ENCODE data around the gene CUL7. TPM values are rescaled to one million over a fixed set of nuclear protein-coding genes. Genes with fewer than 3 reads are reported as not detected.
A peak's percentile ranks its signal among the peaks of the same experiment; 100 is the strongest.
"Not testable (repeated sequence)": the region's sequence is repeated elsewhere in the genome, so short reads cannot be mapped to it uniquely, and the experiment has no call there.

CUL7 gene
- total RNA-seq: 20.3 TPM

DNA sequence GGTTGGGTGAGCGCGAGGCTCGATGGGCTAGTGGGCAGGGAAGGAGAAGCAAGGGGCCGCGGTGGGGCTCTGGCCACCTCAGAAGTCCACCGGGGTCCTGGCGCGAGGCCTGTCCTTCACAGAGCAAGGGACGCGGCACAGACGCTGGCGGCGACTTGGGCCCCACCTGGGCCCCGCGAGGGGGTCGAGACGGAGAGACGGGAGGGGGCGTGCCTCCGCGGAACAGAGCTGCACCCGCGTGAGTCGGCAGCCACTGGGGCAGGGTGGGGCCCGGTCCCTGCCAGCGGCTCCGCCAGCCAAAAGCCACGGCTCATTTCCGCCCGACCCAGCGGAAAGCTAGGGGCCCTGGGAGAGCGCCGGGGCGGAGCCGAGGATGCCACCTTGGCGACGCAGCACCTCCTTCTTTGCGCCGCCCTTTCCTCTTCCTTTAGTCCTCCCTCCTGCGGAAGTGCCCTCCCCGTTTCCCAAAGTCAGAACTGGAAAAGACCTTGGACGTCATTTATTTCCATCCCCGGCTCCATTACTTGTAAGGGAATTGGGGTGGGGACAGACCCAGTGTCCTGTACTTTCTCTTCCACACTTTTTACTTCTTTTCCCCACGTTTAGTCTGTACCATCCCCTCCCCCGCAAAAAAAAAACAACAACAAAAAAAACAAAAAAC, at the start of gene CUL7:
Gene CUL7, minus strand, starts transcription at position 307 of the 661 bp plus-strand sequence. CDS start 1,063 bp downstream, outside the sequence.
- peak; percentile 97 for DNase-seq

DNA sequence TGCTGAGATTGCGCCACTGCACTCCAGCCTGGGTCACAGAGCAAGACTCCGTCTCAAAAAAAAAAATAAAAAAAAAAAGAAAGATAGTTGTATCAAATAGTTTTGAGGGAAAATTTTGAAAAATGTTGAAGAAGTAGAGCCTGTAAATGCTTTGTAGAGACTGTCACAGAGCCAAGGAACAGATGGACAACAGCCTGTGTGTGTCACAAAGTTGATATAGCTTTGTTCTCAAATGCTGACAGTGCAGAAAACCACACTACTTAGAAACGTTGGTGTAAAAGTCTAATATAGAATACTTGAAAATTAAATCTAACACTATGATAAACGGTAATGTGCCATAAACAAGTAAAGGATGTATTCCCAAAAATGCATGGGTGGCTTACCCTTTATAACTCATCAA, 47.8 kb upstream of the CUL7 start:
- DNase-seq: no peak

DNA sequence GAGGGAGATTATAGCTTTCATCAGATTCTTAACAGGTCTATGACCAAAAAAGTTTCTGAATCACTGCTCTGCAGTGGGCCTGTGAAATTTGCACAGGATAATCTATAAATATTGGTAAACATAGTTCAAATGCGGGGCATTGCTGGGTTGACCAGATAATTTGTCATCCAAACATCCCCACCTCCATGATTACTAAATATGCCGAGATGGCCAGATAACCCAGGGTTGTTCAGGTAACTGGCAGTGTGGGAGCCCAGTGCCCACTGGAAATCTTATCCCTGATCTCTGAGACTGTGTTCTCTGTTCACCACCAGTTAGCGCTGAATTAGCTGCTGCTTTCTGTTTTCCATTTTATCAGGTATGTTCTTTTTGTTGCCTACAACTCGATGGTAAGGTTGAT, 43.9 kb upstream of the CUL7 start:
- no peak for DNase-seq

DNA sequence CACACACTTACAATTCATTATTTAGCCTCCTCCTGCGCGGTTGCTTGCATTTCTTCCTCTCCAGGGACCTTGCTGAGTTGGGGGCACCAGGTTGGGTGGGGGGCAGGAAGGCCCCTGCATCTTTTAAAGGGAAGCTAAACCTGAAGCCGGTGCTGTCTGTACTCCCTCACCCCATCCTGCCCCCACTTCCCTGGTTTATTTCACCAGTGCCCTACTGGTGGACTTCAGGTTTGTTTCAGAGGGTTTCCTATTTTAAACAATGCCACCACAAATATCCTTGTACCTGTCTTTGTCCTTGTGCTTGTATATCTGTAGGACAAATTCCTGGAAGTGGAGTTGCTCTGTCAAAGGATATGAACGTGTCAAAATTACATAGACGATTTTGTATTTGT, 43.4 kb upstream of the CUL7 start:
- DNase-seq: no peak

DNA sequence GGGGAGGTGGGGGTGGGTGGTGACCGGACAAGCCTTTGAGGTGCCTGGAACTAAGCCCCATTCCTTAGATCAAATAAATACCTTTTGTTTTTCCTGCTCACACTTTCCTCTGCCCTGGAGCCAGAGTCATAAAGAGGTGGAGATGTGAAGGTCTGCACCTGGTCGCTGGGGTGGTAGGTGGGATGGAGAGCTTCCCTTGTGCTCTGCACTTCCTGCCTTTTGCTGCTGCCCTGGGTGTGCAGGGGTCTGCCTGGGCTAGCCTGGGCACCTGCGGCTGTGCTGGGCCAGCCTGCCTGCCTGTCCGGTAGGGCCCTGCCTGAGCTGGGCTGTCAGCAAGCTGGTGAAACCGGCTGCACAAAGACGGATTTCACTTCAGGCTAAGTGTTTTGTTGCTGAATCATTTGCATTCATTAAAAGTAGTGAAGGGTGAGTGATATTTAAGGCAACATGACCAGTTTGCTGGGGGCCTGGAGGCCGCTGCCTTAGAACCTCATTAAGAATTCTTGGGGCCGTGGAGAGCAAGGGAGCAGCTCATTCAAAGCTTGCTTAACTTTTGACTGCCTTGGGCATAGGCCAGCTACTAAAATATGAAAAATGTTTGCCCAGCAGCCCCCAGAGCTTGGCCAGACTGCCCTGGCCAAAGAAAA, 42.9 kb upstream of the CUL7 start:
- DNase-seq: no peak

DNA sequence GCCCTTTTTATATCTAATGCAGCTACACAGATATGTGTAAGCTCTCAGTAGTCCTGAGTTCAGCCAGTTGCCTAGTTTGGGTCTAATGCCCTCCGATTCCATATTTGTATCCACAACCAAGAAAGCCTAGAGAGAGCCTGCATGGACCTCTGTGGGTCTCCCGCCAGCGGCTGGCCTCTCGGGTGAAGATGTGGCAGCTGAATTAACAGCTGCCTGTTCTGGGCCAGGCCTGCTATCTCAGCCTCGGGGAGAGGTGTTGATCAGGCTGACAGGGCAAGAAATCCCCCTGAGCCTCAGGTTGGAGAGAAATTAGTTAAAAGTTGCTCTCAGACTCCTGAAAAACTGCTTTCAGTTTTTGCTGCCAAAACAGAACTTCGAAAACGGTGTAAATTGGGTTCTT, 42.3 kb upstream of the CUL7 start:
- DNase-seq: no peak

DNA sequence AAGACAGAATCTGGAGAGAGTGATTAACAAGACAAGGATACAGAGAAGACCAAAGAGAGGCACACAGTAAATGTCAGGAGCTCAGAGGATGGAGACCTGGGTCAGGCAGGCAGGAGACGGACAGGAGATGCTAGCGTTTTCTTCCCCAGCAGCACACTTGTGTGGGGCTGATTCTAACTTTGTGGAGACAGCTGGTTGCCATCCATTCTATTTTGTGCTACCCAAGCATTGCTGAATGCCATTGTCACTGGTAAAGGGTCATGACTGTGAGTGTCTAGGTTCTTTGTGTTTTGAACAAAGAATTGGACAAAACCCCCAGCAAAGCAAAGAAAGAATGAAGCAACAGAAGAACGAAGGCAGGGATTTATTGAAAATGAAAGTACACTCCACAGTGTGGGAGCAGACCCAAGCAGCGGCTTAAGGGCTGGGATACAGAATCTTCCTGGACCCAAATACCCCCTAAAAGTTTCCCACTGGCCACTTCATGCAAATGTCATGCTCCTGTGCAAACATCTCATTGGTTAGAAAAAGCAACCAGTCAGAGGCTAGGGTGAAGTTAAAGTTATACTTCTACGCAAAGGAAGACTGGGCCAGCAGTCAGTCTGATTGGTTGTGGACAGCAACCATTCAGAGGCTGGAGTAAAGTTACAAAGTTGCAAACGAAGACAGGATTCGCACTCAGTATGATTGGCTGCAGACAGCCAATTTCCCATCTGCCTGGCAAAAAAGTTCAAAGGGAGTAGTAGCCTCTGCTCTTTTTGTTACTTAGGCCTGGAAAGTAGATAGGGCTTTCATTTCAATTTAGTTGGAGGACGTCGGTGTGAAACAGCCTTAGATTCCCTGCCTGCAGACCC, 40.0 kb upstream of the CUL7 start:
- DNase-seq: peak; percentile 55

DNA sequence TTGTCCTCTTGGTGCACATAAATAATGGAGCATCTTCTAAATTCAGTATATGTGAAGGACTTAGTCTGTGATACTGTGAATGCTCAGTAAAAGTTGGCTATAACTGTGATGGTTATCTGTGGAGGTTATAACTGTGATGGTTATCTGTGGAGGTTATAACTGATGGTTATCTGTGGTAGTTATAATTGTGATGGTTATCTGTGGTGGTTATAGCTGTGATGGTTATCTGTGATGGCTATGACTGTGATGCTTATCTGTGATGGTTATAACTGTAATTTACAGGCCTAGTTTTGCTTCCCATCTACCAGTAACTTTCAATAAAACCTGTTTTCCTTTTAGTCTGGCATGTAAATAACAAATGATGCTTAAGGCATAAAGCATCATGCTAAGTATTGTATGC, 39.0 kb upstream of the CUL7 start:
- DNase-seq: no peak

DNA sequence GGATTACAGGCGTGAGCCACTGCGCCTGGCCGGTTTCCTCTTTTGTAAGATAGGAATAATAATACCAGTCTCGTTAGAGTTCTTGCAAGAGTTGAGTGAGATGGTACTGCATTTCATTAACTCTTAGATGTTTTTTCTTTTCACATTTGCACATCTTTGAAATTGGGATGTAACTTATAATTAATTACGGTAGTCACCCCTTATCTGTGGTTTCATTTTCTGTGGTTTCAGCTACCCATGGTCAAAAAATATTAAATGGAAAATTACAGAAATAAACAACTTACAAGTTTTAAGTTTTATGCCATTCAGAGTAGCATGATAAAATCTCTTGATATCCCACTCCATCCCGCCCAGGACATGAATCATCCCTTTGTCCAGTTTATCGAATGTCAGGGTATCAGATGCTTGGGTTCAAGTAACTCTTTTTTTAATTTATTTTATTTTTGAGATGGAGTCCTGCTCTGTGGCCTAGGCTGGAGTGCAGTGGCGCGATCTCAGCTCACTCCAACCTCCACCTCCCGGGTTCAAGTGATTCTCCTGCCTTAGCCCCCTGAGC, 37.9 kb upstream of the CUL7 start:
- DNase-seq: no peak

DNA sequence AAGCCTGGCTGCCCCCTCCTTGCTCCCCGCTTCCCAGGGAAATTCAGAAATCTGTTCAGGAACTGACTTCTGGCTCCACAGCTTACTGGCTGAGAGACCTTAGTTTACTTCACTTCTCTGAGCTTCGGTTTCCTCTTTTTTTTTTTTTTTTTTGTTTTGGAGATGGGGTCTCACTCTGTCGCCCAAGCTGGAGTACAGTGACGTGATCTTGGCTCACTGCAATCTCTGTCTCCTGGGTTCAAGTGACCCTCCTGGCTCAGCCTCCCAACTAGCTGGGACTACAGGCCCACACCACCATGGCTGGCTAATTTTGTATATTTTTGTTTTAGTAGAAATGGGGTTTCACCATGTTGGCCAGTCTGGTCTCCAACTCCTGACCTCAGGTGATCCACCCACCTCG, 37.4 kb upstream of the CUL7 start:
- DNase-seq: no peak

DNA sequence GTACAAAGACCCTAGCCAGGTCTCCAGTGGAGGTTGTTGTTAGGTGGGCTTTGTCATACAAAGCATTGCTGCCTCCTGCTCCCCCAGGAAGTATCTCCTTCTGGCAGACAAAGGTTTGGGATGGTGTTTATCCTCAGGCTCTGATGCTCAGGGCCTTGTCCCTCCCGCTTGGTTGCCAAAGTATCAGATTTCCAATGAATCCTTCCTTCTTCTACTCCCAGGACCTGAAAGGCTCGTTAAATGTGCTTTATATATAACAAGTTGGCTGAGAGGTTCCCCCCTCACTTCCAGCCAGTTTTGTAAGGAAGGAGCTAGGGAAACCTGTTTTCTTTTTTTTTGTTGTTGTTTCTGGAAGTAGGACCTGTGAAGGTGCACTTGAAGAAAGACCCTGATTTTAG, 36.9 kb upstream of the CUL7 start:
- peak; percentile 27 for DNase-seq

DNA sequence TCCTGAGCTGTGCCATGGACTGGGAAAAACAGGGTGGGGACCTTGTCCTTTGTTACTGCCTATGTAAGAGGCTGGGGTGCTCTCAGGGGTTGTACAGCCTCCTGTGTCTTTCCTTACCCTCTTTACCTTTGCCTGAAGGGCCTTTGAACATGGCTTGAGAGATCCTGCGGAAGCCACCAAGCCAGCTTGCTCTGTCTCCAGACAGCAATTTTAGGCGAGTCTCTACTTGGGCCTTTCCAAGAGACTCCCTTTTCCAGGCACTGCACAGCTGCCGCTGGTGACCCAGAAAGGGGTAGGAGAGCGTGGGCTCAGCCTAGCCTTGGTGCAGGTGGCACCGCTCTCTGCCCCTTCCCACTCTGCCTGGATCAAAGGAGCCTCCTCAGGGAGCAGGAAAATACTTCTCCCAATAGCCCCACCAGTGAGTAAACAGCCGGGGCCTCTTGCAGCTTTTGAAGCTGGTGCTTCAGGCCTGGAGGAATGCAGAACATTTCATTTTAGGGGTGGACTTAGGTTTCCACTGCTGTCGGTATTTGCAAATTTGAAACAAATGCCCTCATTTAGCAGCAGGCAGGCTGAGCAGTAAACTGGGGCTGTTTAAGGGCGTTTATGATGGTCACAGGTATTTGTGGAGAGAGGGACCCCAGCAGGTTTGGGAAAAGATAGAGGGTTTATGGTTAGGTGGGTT, 36.4 kb upstream of the CUL7 start:
- no peak for DNase-seq

DNA sequence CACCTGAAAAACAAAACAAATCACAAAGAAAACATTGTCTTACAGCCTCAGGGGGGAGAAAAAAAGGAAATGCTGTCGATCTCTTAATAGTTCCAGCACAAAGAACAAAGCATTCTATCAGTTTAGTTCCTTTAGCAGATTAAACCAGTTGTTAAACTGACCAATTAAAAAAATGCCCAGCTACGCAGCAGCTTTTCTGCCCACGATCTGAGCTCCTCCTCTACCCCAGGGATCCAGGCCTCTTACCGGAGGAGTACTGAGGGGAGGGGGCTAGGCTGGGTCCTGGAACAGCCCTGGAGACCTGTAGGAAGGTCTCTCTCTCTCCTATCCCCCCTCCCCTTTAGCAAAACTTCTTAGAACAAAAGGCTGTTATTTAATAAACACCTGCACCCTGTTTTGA, 35.8 kb upstream of the CUL7 start:
- DNase-seq: no peak

DNA sequence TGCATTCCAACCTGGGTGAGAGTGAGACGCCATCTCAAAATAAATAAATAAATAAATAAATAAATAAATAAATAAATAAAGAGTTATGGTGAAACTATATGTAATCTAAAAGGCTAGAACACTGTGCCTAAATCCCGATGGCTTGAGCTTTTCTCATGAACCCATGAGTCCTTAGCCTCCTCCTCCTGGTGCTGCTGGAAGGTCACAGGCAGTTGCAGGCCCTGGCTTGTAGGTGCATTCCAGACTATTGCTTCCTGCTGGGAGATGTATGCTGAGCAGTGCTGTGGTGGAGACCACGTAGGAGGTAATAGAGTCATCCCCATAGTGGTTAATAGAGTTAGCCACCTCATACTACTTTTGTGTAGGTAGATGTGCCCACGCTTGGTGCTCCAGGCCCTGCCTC, 35.0 kb upstream of the CUL7 start:
- DNase-seq: no peak

DNA sequence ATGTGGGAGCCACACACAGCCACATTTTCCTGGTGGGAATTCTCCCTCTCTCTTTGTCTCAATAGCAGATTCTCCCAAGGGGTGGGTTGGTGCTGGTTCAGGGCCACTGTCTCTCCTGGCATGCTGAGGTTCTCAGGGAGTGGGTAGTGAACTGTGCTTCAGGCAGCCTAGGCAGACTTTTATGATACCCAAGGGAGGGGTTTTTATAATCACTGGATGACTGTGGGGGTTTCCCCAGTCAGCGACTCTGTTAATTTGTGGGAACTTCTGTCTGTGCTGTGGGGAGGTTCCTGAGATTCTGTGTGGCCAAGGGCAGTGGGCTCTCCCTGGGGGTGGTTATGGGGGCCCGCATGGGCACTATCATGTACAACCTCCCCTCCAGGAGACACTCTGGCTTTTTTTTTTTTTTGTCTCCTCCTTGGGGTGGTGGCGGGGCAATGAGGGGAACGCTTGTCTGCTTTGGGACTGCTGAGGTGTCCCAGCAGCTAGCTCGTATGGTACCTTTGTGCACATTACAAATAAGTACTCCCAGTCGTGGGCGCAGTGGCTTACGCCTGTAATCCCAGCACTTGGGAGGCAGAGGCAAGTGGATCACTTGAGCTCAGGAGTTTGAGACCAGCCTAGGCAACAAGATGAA, 32.5 kb upstream of the CUL7 start:
- DNase-seq: no peak

DNA sequence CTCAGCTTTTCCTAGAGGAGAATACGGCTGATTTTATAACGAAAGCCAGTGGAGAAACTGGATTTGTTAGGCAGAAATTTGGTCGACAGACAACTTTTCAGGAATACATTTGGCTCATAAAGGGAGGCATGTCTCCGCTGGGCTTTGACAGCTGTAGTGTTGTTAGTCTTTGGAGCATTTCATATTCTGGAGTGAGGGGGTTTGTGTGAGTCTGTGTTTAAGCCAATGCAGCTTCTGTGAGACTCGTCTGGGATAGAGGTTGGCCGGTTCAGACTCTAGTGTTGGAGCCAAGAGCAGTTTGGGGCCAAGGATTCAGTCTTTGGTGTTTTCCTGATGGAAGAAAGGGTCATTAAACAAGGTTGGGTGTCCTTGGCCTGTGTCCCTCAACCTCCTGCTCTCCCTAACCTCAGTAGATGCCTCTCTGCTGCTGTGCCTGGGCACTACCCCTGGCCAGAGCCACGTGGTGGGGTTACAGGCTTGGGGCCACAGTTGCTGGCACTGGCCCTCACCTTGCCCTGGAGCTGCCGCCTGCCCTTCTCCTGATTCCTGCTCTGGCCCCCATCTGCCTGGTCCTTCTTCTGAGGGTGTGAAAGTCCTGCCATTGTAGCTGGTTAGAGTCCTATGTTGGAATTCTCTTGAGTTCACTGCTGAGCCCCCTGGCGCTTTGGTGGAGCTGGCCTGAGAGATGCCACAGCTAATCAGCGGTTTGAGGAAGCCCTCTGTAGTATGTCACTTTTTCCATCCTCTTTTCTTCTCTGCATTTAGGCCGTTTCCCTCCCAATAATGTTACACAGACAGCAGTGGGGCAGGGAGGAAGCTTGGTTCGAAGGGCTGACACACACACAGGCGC, 29.4 kb upstream of the CUL7 start:
- peak; percentile 54 for DNase-seq

DNA sequence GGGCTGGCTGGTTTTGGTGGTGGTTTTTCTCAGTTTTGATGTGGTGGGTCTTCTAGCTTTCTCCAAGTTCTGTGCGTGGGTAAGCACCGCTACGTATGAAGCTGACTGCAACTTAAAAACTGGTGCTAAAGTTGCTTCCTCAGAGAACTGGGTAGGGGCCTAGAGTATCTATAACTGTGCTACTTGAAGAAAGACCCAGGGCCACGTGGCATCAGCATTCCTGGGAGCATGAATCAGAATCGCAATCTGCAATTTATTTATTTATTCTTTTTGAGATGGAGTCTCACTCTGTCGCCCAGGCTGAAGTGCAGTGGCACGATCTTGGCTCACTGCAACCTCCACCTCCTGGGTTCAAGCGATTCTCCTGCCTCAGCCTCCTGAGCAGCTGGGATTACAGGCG, 28.3 kb upstream of the CUL7 start:
- not testable (repeated sequence) for DNase-seq

DNA sequence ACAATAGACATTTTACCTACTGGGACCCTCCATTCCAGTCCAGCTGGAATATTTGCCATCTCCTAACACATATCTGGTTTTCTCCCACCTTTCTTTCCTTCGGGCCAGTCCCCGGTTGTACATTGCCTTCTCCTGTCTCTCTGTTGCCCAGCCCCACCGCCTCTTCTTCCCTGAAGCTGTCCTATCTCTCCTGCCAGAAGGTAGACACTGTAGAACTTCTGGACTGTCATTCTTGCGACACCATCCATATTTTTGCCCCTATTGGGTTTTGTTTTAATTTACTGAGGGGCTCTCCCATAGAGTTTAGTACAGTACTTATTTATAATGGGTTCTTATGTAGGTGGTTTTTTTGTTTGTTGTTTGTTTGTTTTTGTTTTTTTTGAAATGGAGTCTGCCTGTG, 27.4 kb upstream of the CUL7 start:
- DNase-seq: no peak

DNA sequence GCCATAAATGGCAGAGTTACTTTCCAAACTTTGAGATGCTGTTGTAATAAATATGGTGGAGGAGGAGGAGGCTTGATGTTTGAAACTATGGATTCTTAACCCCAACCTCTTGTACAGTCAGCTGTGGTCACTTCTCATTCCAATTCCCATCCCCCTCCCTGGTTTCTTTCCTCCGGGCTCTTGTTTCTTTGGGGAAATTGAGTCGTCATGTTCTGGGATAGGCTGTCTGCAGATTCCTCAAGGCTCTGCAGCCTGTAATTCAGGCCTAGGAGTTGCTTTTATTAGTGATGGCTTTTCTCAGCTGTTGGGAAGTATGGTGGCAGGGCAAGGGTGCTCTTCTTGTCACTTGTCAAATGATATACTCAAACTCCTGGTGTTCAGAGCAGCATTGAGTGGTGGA, 25.0 kb upstream of the CUL7 start:
- DNase-seq: no peak

DNA sequence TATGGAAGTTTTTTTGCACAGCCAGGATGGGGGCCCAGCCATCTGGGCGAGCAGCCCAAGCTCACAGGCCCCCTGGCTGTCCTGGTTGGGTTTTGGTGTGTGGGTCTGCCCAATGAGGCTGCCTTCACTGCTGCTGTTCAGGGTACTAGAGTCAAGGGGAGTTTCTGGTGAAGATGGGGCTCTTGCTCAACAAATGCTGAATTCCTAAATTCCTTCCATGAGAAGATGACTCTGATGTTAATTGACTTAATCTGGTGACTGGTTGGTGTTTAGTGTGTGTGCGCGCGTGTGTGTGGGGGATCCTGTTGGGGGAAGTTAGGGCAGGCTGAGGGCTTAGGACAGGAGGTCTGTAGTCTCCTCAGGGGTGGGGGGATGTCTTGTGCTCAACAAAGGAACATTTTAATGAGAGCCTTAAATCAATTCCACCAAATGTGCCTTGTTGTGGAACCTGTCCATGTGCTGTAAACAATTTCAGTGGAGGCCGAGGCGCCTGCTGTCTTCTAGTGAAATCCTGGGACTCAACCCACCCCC, 24.4 kb upstream of the CUL7 start:
- DNase-seq: peak; percentile 82

DNA sequence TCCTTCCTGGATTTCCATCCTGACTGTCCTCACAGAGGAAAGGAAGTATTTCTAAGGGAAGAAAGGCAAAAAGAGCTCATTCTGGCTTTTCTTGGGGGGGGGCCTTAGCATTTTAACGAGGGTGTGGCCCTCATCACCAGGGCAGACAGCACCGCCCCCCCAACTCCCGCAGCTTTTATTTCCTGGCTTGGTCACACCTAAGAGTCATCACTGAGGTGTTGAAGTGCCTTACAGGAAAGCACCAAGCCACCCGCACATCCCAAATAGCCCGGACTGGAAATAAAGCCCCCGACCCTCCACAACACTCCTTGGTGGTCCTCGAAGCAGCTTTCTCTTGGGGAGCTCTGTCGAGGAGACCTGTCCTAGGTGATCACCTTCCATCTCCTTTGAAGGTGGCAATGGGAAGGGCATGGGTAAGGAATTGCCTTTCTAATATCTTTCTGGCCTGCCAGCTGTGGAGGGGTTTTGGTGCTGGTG, 23.7 kb upstream of the CUL7 start:
- DNase-seq: no peak

All from skin of body (tissue), 2 donors.